Activated CD8-positive, alpha-beta T cell treated with anti-CD3 and anti-CD28 coated beads, Interleukin-2, amount 10 ng/mL, durations not matched to agents 7 days and 5 days (primary cell): ENCODE results near the gene LDHB. TPM values are rescaled to one million over a fixed set of nuclear protein-coding genes. Genes with fewer than 3 reads are reported as not detected.
"Not testable (repeated sequence)": the region's sequence is repeated elsewhere in the genome, so short reads cannot be mapped to it uniquely, and the experiment has no call there.

ENCODE experiments used
- ATAC-seq: fragments of 150-1000 bp; cut with Tn5 transposase; one replicate; pipeline ENCODE4 v1.10.0; 2021; ENCODE audit warnings: moderate library complexity
- CTCF ChIA-PET: fragments of 350-600 bp; sonication (Branson Sonifier 250); formaldehyde crosslinking; loops from one replicate; lab custom pipeline; 2021; ENCODE audit warnings: antibody characterized with exemption; lab: Charles Lee
- POLR2A ChIA-PET: fragments of 350-600 bp; sonication (Branson Sonifier 250); formaldehyde crosslinking; loops from one replicate; lab custom pipeline; 2021; ENCODE audit warnings: antibody characterized with exemption; lab: Charles Lee
- DNase-seq: peaks from one replicate; pipeline ENCODE4 v3.0.0-alpha.2; 2020
- H3K27ac Mint-ChIP-seq: one replicate; pipeline ENCODE4 v1.8.0; 2021; ENCODE audit warnings: mild to moderate bottlenecking, mixed read lengths
- H3K27me3 Mint-ChIP-seq: one replicate; pipeline ENCODE4 v1.8.0; 2021; ENCODE audit warnings: low read depth, mixed read lengths
- H3K36me3 Mint-ChIP-seq: one replicate; pipeline ENCODE4 v1.8.0; 2021; ENCODE audit warnings: low read depth, mixed read lengths
- H3K4me1 Mint-ChIP-seq: one replicate; pipeline ENCODE4 v1.8.0; 2021; ENCODE audit warnings: low read depth, mixed read lengths
- H3K4me3 Mint-ChIP-seq: one replicate; pipeline ENCODE4 v1.8.0; 2021; ENCODE audit warnings: mild to moderate bottlenecking, mixed read lengths
- H3K9me3 Mint-ChIP-seq: one replicate; pipeline ENCODE4 v1.8.0; 2022; ENCODE audit warnings: mixed read lengths; ENCODE audit not compliant: insufficient read depth
- total RNA-seq, 2 experiments: library from RNA; stranded (reverse); gene quantifications; one replicate each; pipeline ENCODE4 v1.2.3, GENCODE V29; 2021

The LDHB gene
- total RNA-seq, 2 experiments from 2014 or later = 1,063 to 1,149 TPM

DNA sequence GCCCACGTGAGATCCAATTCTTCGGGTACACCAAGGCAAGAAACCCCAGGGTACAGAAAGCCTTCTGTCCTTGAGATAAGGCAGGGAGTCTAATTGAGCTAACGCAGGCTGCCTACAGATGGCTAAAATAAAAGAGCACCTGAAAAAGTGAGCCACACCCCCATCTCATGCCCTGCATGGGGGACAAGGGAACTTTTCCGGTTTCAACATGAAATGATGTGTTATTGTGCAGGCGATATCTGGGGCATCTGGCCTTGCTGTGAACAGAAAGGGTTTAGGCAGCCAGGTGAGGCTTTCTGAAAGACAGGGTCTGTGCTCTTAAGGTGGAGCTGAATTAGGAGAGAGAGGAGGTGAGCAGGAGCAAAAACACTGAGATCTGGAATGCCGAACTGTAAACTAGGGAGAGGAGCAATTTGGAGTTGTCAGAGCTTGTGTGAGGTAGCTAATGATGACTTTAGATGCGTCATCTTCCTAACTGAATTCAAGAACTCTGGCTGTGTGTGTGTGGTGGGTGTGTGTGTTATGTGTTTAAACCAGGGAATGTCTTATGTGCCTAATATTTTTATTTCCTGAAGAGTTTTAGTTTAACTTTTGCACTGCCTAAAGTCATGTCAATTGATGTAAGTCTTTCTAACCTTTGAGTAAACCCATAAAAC lies 20.1 kb upstream of the LDHB start:
- Mint-ChIP-seq H3K4me1 (peaks cover 32% of the 10 kb centered on the region), H3K36me3 (no peaks in the 10 kb centered on the region), H3K27me3 (no peaks in the 10 kb centered on the region), H3K4me3 (no peak overlapping the region), H3K27ac (no peak overlapping the region), H3K9me3 (no peaks in the 10 kb centered on the region)
- POLR2A ChIA-PET = interaction anchor here (1.0 to 2.9 kb wide), 2 partner anchors 20 to 23 kb away, joined by 3 to 27 read pairs; partner anchors contain the start of gene LDHB
- DNase-seq = no peak
- ATAC-seq = no peak
- CTCF ChIA-PET = interaction anchor here (1.1 to 3.5 kb wide), 5 partner anchors 16 to 243 kb away, joined by 3 to 22 read pairs (median 4); partner anchors contain the start of gene LDHB

DNA sequence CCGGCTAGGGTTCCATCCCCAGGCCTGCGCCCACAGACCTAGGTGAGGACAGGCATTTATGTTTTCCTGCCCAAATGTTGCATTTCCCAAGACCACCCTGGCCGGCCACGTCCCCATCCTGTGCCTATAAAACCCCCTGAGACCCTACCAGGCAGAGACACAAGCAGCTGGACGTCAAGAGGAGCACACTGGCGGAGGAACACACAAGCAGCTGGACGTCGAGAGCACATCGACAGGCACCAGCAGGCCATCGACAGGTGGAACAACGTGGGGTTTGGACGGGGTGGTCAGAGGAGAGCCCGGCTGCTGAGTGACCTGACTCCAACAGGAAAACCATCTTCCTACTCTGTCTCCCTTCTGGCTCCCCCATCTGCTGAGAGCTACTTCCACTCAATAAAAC lies 19.6 kb upstream of the LDHB start:
- Mint-ChIP-seq H3K9me3 (no peaks in the 10 kb centered on the region), H3K36me3 (no peaks in the 10 kb centered on the region), H3K27ac (no peak overlapping the region), H3K4me3 (no peak overlapping the region), H3K4me1 (peaks cover 32% of the 10 kb centered on the region), H3K27me3 (peaks cover under 1% of the 10 kb centered on the region)
- CTCF ChIA-PET = interaction anchor here (1.1 to 1.9 kb wide), 4 partner anchors 19 to 243 kb away, joined by 3 to 12 read pairs (median 4); partner anchors contain the start of gene LDHB
- POLR2A ChIA-PET = interaction anchor here (1.0 to 2.9 kb wide), 2 partner anchors 19 to 23 kb away, joined by 3 to 27 read pairs; partner anchors contain the start of gene LDHB
- DNase-seq (no peak), ATAC-seq (no peak)

- ChIA-PET POLR2A (interaction anchor here (1.0 to 2.9 kb wide), 2 partner anchors 19 to 22 kb away, joined by 3 to 27 read pairs; partner anchors contain the start of gene LDHB), CTCF (interaction anchor here (0.9 to 1.5 kb wide), 2 partner anchors 19 to 66 kb away, joined by 3 read pairs; no protein-coding TSS in a partner anchor)
- Mint-ChIP-seq H3K27me3 (peaks cover 4% of the 10 kb centered on the region), H3K27ac (no peak overlapping the region), H3K36me3 (no peaks in the 10 kb centered on the region), H3K4me3 (no peak overlapping the region), H3K9me3 (no peaks in the 10 kb centered on the region), H3K4me1 (peaks cover 32% of the 10 kb centered on the region)
- ATAC-seq (no peak), DNase-seq (no peak)
Measured at GRCh38 chr12:21676776-21677175, 19.1 kb upstream of the LDHB start.

DNA sequence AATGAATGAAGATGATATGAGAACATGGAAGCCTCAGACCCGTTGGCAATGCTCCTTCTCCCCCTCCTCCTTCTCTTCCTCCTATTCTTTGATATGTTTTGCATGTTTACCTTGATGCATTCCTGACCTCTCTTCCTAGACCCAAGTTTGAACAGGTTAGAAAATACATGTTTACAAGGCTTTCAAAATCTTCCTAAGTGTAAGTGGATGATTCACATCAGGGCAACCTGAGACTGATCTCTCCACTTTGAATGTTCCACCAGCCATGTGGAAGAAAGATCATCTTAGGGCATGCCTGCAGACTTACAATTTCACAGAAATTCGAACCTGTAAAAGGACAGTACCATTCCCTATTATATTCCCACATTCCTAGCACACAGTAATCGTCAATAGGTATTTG lies 18.0 kb upstream of the LDHB start:
- Mint-ChIP-seq H3K9me3 (no peaks in the 10 kb centered on the region), H3K27ac (no peak overlapping the region), H3K36me3 (no peaks in the 10 kb centered on the region), H3K4me1 (peaks cover 32% of the 10 kb centered on the region), H3K27me3 (peaks cover 4% of the 10 kb centered on the region), H3K4me3 (no peak overlapping the region)
- ChIA-PET POLR2A (no interaction called here), CTCF (interaction anchor here (0.9 to 1.5 kb wide), 2 partner anchors 20 to 65 kb away, joined by 3 read pairs; no protein-coding TSS in a partner anchor)
- no peak for ATAC-seq
- no peak for DNase-seq

DNA sequence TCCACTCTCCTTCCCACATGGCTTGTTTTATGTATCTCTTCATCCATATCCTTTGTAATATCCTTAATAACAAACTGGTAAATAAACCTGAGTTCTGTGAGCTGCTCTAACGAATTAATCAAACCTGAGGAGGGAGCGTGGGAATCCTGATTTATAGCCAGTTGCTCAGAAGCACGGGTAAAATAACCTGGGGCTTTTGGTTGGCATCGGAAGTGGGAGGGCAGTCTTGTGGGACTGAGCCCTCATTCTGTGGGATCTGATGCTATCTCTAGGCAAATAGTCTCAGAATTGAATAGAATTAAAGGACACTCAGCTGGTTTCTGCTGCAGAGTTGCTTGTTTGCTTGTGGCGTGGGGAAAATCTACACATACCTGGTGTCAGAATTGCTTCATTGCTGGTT lies 17.5 kb upstream of the LDHB start:
- no peaks in the 10 kb centered on the region for H3K36me3 Mint-ChIP-seq
- POLR2A ChIA-PET = no interaction called here
- peaks cover 4% of the 10 kb centered on the region for H3K27me3 Mint-ChIP-seq
- H3K4me3 Mint-ChIP-seq = no peak overlapping the region
- H3K9me3 Mint-ChIP-seq = no peaks in the 10 kb centered on the region
- H3K27ac Mint-ChIP-seq = no peak overlapping the region
- CTCF ChIA-PET = no interaction called here
- ATAC-seq (no peak), DNase-seq (no peak)
- H3K4me1 Mint-ChIP-seq = peaks cover 30% of the 10 kb centered on the region

GRCh38 chr12:21673830-21674552 lies 16.3 kb upstream of the LDHB start:
- H3K27me3 Mint-ChIP-seq, DNase-seq, H3K4me3 Mint-ChIP-seq, CTCF ChIA-PET, H3K9me3 Mint-ChIP-seq, H3K36me3 Mint-ChIP-seq, ATAC-seq, H3K27ac Mint-ChIP-seq: not testable (repeated sequence)
- POLR2A ChIA-PET = interaction anchor here (1.4 kb wide), 1 partner anchor 17 kb away, joined by 7 read pairs; the partner anchor contains the start of gene LDHB
- H3K4me1 Mint-ChIP-seq = peaks cover 22% of the 10 kb centered on the region

GRCh38 chr12:21672146-21672545 lies 14.5 kb upstream of the LDHB start:
- Mint-ChIP-seq H3K36me3 (no peaks in the 10 kb centered on the region), H3K4me3 (no peak overlapping the region), H3K9me3 (no peaks in the 10 kb centered on the region), H3K4me1 (peaks cover 7% of the 10 kb centered on the region), H3K27me3 (peaks cover 4% of the 10 kb centered on the region), H3K27ac (no peak overlapping the region)
- CTCF ChIA-PET = no interaction called here
- POLR2A ChIA-PET = no interaction called here
- DNase-seq = no peak
- no peak for ATAC-seq

- Mint-ChIP-seq H3K27ac (no peak overlapping the region), H3K36me3 (no peaks in the 10 kb centered on the region), H3K27me3 (no peaks in the 10 kb centered on the region), H3K4me3 (no peak overlapping the region), H3K4me1 (no peaks in the 10 kb centered on the region), H3K9me3 (no peaks in the 10 kb centered on the region)
- CTCF ChIA-PET = interaction anchor here (0.7 to 1.1 kb wide), 2 partner anchors 14 to 58 kb away, joined by 3 to 4 read pairs; no protein-coding TSS in a partner anchor
- no peak for DNase-seq
- POLR2A ChIA-PET = interaction anchor here (0.5 to 1.1 kb wide), 2 partner anchors 9 to 47 kb away, joined by 3 to 4 read pairs; partner anchors contain the start of gene LDHB
- ATAC-seq = no peak
Measured at GRCh38 chr12:21666722-21667121, 9.1 kb upstream of the LDHB start.

DNA sequence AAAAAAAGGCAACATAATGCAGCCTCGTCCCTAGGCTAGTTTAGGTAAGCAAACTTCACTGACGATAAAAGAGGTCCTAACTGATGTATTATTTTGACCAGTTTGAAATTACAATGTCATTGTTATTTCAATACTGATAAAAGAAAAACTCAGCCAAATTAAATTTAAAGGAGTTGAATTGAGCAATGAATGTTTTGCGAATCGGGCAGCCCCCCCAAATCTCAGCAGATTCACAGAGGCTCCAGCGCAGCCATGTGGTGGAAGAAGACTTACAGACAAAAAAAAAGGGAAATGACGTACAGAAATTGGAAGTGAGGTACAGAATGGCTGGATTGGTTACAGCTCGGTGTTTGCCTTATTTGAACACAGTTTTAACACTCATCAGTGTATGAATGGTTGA lies 8.2 kb upstream of the LDHB start:
- Mint-ChIP-seq H3K27me3 (no peaks in the 10 kb centered on the region), H3K4me1 (no peaks in the 10 kb centered on the region), H3K36me3 (no peaks in the 10 kb centered on the region), H3K9me3 (no peaks in the 10 kb centered on the region), H3K4me3 (no peak overlapping the region), H3K27ac (no peak overlapping the region)
- DNase-seq (no peak), ATAC-seq (no peak)
- ChIA-PET POLR2A (interaction anchor here (1.1 kb wide), 1 partner anchor 8 kb away, joined by 3 read pairs; the partner anchor contains the start of gene LDHB), CTCF (interaction anchor here (0.7 to 1.1 kb wide), 2 partner anchors 15 to 57 kb away, joined by 3 to 4 read pairs; no protein-coding TSS in a partner anchor)

DNA sequence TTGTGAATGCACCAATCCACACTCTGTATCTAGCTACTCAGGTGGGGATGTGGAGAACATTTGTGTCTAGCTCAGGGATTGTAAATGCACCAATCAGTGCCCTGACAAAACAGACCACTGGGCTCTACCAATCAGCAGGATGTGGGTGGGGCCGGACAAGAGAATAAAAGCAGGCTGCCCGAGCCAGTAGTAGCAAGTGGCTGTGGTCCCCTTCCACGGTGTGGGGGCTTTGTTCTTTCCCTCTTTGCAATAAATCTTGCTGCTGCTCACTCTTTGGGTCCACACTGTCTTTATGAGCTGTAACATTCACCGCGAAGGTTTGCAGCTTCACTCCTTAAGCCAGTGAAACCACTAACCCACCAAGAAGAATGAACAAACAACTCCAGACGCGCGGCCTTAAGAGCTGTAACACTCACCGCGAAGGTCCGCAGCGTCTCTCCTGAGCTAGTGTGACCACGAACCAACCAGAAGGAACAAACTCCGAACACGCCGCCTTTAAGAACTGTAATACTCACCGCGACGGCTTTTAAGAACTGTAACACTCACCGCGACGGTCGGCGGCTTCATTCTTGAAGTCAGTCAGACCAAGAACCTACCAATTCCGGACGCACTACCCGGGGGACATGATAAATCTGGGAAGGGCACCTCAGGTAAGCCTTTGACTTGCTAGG lies 4.6 kb upstream of the LDHB start:
- peaks cover 3% of the 10 kb centered on the region for H3K36me3 Mint-ChIP-seq
- CTCF ChIA-PET = interaction anchor here (1.1 to 2.3 kb wide), 3 partner anchors 16 to 18 kb away, joined by 4 to 9 read pairs (median 5); no protein-coding TSS in a partner anchor
- no peaks in the 10 kb centered on the region for H3K9me3 Mint-ChIP-seq
- no peak overlapping the region for H3K4me3 Mint-ChIP-seq
- no peak overlapping the region for H3K27ac Mint-ChIP-seq
- H3K27me3 Mint-ChIP-seq = no peaks in the 10 kb centered on the region
- H3K4me1 Mint-ChIP-seq = peaks cover 7% of the 10 kb centered on the region
- ATAC-seq (no peak), DNase-seq (no peak)
- POLR2A ChIA-PET = interaction anchor here (0.6 kb wide), 1 partner anchor 11 kb away, joined by 3 read pairs; no protein-coding TSS in a partner anchor
